Right atrium auricular region (tissue), 2 donors: ENCODE data around the gene APOBEC3G. TPM values are rescaled to one million over a fixed set of nuclear protein-coding genes. Genes with fewer than 3 reads are reported as not detected.

ENCODE experiments used
- DNase-seq: peaks from one replicate; pipeline ENCODE4 v3.0.0-alpha.2; 2019; ENCODE audit warnings: low spot score
- H3K27ac ChIP-seq, 2 donors: fragments of 200-600 bp; sonication (generic); 1 replicate in 1 of 2; 2 replicates in 1 of 2; pipeline ENCODE4 v1.5.1; 2016 to 2019
- H3K27me3 ChIP-seq, 2 donors: fragments of 200-600 bp; sonication (generic); one replicate each; pipeline versions ENCODE4 v1.5.1 to v1.6.0; 2017 to 2019
- H3K36me3 ChIP-seq: fragments of 200-600 bp; sonication (generic); one replicate; pipeline ENCODE4 v1.5.1; 2016
- H3K4me1 ChIP-seq, 2 donors: fragments of 200-600 bp; sonication (generic); one replicate each; pipeline versions ENCODE4 v1.5.1 to v1.6.0; 2017 to 2019
- H3K4me3 ChIP-seq, 2 donors: fragments of 200-600 bp; sonication (generic); 1 replicate in 1 of 2; 2 replicates in 1 of 2; pipeline ENCODE4 v1.5.1; 2017 to 2019; ENCODE audit warnings: mild to moderate bottlenecking in 1 of 2, moderate library complexity in 1 of 2
- H3K9me3 ChIP-seq, 2 donors: fragments of 200-600 bp; sonication (generic); one replicate each; pipeline ENCODE4 v1.5.1; 2019
- total RNA-seq, 2 donors: library from RNA; depleted of rRNA; stranded (reverse); fragments of >200 nt; gene quantifications; one replicate each; pipeline ENCODE4 v1.1.0, GENCODE V29; 2016
- TF ChIP-seq, protein P1 (sequence below), 2 donors: fragments of 200-600 bp; sonication (generic); IDR thresholded peaks; one replicate each; pipeline ENCODE4 v1.5.1; 2019; ENCODE audit warnings: antibody characterized with exemption in 2 of 2

APOBEC3G gene
- total RNA-seq, 2 donors from 2014 or later, result 2.5 to 3.2 TPM

DNA sequence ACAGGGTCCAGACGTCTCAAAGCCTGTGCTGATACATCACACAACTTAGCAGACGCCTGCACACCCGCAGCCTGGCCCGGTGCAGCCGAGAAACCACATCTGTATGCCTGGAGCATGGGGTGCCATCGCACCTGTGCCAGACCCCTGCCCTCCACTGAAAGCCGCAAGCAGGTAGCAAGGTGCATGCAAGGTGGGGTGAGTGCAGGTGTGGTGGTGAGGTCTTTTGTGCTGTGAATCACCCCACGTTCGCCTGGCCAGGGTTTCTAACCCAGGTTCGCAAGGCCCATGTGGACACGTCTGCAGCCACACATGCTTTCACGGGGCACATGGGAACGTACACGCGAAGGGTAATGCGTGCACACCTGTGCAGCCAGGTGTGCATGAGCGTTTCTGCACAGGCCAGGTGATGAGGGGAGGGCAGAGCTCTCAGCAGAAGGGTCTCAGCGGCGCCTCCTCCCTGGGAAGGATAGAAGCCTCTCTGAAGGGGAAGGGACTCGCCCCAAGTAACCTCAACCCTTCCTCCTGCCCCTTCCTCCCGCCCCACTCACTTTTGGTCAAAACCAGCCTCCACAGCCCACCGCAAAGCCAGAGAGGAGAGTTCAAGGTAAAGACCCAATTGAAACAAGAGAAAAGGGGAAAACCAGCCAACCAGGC lies 55.9 kb downstream of the APOBEC3G start:
- Histone ChIP-seq H3K27ac (no peak overlapping the region), H3K4me1 (peaks cover 0 to 29% of the 10 kb centered on the region in 2 donors), H3K27me3 (no peaks in the 10 kb centered on the region), H3K4me3 (no peak overlapping the region), H3K9me3 (no peaks in the 10 kb centered on the region), H3K36me3 (peaks cover 32% of the 10 kb centered on the region)
- TF ChIP-seq, protein P1, sequence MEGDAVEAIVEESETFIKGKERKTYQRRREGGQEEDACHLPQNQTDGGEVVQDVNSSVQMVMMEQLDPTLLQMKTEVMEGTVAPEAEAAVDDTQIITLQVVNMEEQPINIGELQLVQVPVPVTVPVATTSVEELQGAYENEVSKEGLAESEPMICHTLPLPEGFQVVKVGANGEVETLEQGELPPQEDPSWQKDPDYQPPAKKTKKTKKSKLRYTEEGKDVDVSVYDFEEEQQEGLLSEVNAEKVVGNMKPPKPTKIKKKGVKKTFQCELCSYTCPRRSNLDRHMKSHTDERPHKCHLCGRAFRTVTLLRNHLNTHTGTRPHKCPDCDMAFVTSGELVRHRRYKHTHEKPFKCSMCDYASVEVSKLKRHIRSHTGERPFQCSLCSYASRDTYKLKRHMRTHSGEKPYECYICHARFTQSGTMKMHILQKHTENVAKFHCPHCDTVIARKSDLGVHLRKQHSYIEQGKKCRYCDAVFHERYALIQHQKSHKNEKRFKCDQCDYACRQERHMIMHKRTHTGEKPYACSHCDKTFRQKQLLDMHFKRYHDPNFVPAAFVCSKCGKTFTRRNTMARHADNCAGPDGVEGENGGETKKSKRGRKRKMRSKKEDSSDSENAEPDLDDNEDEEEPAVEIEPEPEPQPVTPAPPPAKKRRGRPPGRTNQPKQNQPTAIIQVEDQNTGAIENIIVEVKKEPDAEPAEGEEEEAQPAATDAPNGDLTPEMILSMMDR (IDR thresholded peaks at IDR 0.05), result no peak
- no peak for DNase-seq

- peaks cover 32% of the 10 kb centered on the region for H3K36me3 ChIP-seq
Measured at GRCh38 chr22:39133871-39134270, 56.8 kb downstream of the APOBEC3G start.

DNA sequence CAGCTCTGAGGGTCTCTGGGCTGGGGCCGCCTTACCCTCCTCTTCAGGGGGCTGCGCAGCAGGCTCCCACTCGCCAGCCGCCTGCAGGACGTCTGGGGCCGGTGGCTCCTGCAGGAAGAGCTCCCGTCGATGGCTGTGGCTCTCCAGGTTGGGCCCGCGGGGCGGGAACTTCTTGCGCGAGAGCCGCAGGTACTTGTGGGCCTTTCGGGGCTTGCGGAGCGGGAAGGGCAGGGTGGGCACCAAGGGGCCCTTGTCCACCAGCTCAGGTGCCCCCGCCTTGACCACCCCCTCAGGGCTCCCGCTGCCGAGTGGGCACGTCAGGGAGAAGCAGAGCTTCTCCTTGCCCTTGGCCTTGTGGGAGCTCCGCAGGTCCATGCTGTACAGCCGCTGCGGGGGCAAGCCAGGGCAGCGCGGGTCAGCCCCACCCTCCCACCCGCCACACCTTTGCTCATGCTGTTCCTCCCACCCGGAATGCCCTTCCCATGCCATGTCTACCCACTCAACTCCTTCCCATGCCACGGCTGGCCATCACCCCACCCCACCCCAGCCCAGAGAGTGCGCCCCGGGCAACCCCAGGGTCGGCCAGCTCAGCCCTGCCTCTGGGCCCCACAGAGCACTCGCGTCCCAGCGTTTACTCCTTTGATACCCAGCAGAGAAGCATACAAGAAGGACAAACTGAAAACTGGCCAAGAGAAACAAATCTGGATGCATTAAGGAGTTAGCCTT lies 57.5 kb downstream of the APOBEC3G start:
- Histone ChIP-seq H3K9me3 (no peaks in the 10 kb centered on the region), H3K27ac (no peak overlapping the region), H3K36me3 (peaks cover 32% of the 10 kb centered on the region), H3K4me3 (no peak overlapping the region), H3K4me1 (peaks cover 0 to 29% of the 10 kb centered on the region in 2 donors), H3K27me3 (no peaks in the 10 kb centered on the region)
- DNase-seq, result no peak
- TF ChIP-seq, protein P1 (IDR thresholded peaks at IDR 0.05), result no peak

More at GRCh38 chr22:39133871-39134270, 56.8 kb downstream of the APOBEC3G start:
- DNase-seq, result no peak
- Histone ChIP-seq H3K9me3 (no peaks in the 10 kb centered on the region), H3K27ac (no peak overlapping the region), H3K27me3 (no peaks in the 10 kb centered on the region), H3K4me3 (no peak overlapping the region), H3K4me1 (peaks cover 0 to 29% of the 10 kb centered on the region in 2 donors)
- TF ChIP-seq, protein P1 (IDR thresholded peaks at IDR 0.05), result no peak

DNA sequence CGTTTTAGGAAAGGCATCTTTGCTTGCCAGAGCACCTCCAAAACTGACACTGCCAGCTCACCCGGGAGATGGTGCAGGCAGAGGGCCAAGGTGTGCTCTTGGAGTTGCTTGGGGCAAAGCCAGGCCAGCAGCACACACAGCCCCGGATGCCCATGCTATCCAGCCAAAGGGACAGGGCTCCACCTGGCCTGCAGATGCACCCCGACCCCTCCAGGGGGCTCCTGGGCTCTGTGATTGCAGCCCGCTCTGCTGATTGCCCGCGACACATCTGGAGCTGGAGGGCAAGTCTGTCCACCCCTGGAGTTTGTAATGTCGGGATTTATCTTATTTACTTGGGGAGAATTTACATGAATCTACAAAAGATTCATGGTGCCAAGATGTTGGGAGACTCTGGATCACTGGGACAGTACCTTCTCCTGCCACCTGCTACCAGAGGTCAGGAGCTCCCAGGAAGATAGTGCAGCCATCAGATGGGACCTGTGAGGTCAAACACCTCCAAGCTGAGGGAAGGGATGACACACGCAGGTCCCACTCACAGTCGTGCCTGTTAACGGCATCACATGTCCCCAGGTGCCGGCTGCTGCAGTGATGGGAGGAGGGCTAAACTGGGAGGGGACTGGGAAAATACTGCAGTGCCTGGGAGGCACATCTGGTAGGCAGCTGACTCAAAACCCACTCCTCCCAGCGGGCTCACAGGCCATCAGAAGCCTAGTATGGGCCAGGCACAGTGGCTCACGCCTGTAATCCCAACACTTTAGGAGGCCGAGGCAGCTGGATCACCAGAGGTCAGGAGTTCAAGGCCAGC lies 58.2 kb downstream of the APOBEC3G start:
- Histone ChIP-seq H3K27ac (no peak overlapping the region), H3K4me1 (peaks cover 0 to 28% of the 10 kb centered on the region in 2 donors), H3K27me3 (no peaks in the 10 kb centered on the region), H3K4me3 (no peak overlapping the region), H3K9me3 (no peaks in the 10 kb centered on the region), H3K36me3 (peaks cover 32% of the 10 kb centered on the region)
- TF ChIP-seq, protein P1 (IDR thresholded peaks at IDR 0.05), result peak; percentile 24 to 62
- no peak for DNase-seq

- TF ChIP-seq, protein P1 (IDR thresholded peaks at IDR 0.05), result no peak
Measured at GRCh38 chr22:39136317-39136716, 59.2 kb downstream of the APOBEC3G start.

More at GRCh38 chr22:39136317-39136716, 59.2 kb downstream of the APOBEC3G start:
- Histone ChIP-seq H3K36me3 (peaks cover 32% of the 10 kb centered on the region), H3K4me1 (peaks cover 0 to 18% of the 10 kb centered on the region in 2 donors), H3K27ac (no peak overlapping the region), H3K9me3 (no peaks in the 10 kb centered on the region), H3K27me3 (no peaks in the 10 kb centered on the region), H3K4me3 (no peak overlapping the region)
- DNase-seq, result no peak

Other genes with a start within 250 kb of the APOBEC3G start
- 10 to 100 TPM; 18.0 to 24.6 TPM for gene NPTXR, start 233.2 kb upstream of the APOBEC3G start, total RNA-seq
- 10 to 100 TPM; 28.0 to 57.0 TPM for gene CBX6, start 205.1 kb upstream of the APOBEC3G start, total RNA-seq
- gene APOBEC3A, start 119.7 kb upstream of the APOBEC3G start, total RNA-seq, result 1 to 10 TPM in 1 of 2 donors, not detected in 1; 1.1 TPM
- under 1 TPM in 1 of 2 donors, not detected in 1; 0.90 TPM for gene APOBEC3B, start 94.9 kb upstream of the APOBEC3G start, total RNA-seq
- 10 to 100 TPM in 1 of 2 donors, 1 to 10 TPM in 1; 9.1 to 12.5 TPM for gene APOBEC3C, start 63.0 kb upstream of the APOBEC3G start, total RNA-seq
- 1 to 10 TPM in 1 of 2 donors, not detected in 1; 1.4 TPM for gene APOBEC3D, start 56.1 kb upstream of the APOBEC3G start, total RNA-seq
- gene APOBEC3F, start 36.4 kb upstream of the APOBEC3G start, total RNA-seq, result 1 to 10 TPM; 3.4 to 6.3 TPM
- 1 to 10 TPM in 1 of 2 donors, not detected in 1; 1.3 TPM for gene APOBEC3H, start 20.0 kb downstream of the APOBEC3G start, total RNA-seq
- 100 to 1,000 TPM in 1 of 2 donors, 10 to 100 TPM in 1; 62.0 to 111 TPM for gene CBX7, start 75.4 kb downstream of the APOBEC3G start, total RNA-seq
- gene PDGFB, start 167.7 kb downstream of the APOBEC3G start, total RNA-seq, result 10 to 100 TPM; 21.9 to 22.0 TPM
- gene RPL3, start 242.3 kb downstream of the APOBEC3G start, total RNA-seq, result 1,000 to 10,000 TPM in 1 of 2 donors, 100 to 1,000 TPM in 1; 440 to 1,190 TPM